Neural crest cell (in vitro differentiated cells): Measurements from ENCODE around the gene UGT2A2. TPM values are rescaled to one million over a fixed set of nuclear protein-coding genes. Genes with fewer than 3 reads are reported as not detected.

Experiments
- DNase-seq: peaks from one replicate; pipeline ENCODE4 v3.0.0; 2021; ENCODE audit warnings: low read depth, mixed read lengths, low spot score
- H3K27ac Mint-ChIP-seq: one replicate; pipeline ENCODE4 v1.8.0; 2021; ENCODE audit warnings: mild to moderate bottlenecking, mixed read lengths; ENCODE audit not compliant: unreplicated experiment
- H3K27me3 Mint-ChIP-seq: 2 replicates; pipeline ENCODE4 v1.8.0; 2021; ENCODE audit warnings: low read depth, mild to moderate bottlenecking, mixed read lengths
- H3K36me3 Mint-ChIP-seq: 2 replicates; pipeline ENCODE4 v1.8.0; 2021; ENCODE audit warnings: low read depth, mild to moderate bottlenecking, mixed read lengths
- H3K4me1 Mint-ChIP-seq: 2 replicates; pipeline ENCODE4 v1.8.0; 2021; ENCODE audit warnings: mixed read lengths
- H3K4me3 Mint-ChIP-seq: one replicate; pipeline ENCODE4 v1.8.0; 2021; ENCODE audit warnings: mild to moderate bottlenecking, mixed read lengths
- H3K9me3 Mint-ChIP-seq: 2 replicates; pipeline ENCODE4 v1.8.0; 2021; ENCODE audit warnings: mixed read lengths
- CTCF ChIP-seq: fragments of 200-600 bp; sonication (generic); conservative IDR thresholded peaks from 2 replicates; pipeline ENCODE4 v1.5.0; 2021; ENCODE audit warnings: antibody characterized with exemption, mild to moderate bottlenecking
- total RNA-seq: library from RNA; stranded (reverse); gene quantifications from 2 replicates; pipeline ENCODE4 v1.2.1, GENCODE V29; 2021

The UGT2A2 gene
- total RNA-seq, 1 donor from 2014 or later, result not detected

GRCh38 chr4:69656653-69657158 is 17.3 kb upstream of the UGT2A2 start:
- TF ChIP-seq CTCF, result no peak
- Mint-ChIP-seq H3K4me3 (no peak overlapping the region), H3K9me3 (peaks cover 4% of the 10 kb centered on the region), H3K27me3 (no peaks in the 10 kb centered on the region), H3K36me3 (no peaks in the 10 kb centered on the region), H3K4me1 (no peaks in the 10 kb centered on the region), H3K27ac (no peak overlapping the region)
- no peak for DNase-seq

- no peaks in the 10 kb centered on the region for H3K4me1 Mint-ChIP-seq
- H3K4me3 Mint-ChIP-seq, result no peak within 1 kb of the TSS
- no peaks in the 10 kb centered on the region for H3K36me3 Mint-ChIP-seq
- H3K9me3 Mint-ChIP-seq, result no peaks in the 10 kb centered on the region
- no peak for TF ChIP-seq CTCF
- no peaks in the 10 kb centered on the region for H3K27me3 Mint-ChIP-seq
- no peak for DNase-seq
- H3K27ac Mint-ChIP-seq, result no peak within 1 kb of the TSS
Measured at GRCh38 chr4:69653147-69653546, 13.7 kb upstream of the UGT2A2 start, which contains the start of gene UGT2A1. UGT2A1 (minus strand) TSS chr4:69653247; CDS start chr4:69647644, 5,603 bp downstream.

GRCh38 chr4:69650872-69651271 is 11.4 kb upstream of the UGT2A2 start:
- H3K9me3 Mint-ChIP-seq, result no peaks in the 10 kb centered on the region
- H3K4me1 Mint-ChIP-seq, result no peaks in the 10 kb centered on the region
- no peak for TF ChIP-seq CTCF
- no peaks in the 10 kb centered on the region for H3K36me3 Mint-ChIP-seq
- DNase-seq, result no peak
- H3K27me3 Mint-ChIP-seq, result no peaks in the 10 kb centered on the region
- H3K27ac Mint-ChIP-seq, result no peak overlapping the region
- H3K4me3 Mint-ChIP-seq, result no peak overlapping the region

- Mint-ChIP-seq H3K4me3 (no peak overlapping the region), H3K36me3 (no peaks in the 10 kb centered on the region), H3K4me1 (no peaks in the 10 kb centered on the region), H3K9me3 (no peaks in the 10 kb centered on the region), H3K27me3 (no peaks in the 10 kb centered on the region), H3K27ac (no peak overlapping the region)
- DNase-seq, result no peak
- TF ChIP-seq CTCF, result no peak
Measured at GRCh38 chr4:69649629-69650028, 10.2 kb upstream of the UGT2A2 start.

GRCh38 chr4:69649207-69649606 is 9.8 kb upstream of the UGT2A2 start:
- no peaks in the 10 kb centered on the region for H3K9me3 Mint-ChIP-seq
- no peaks in the 10 kb centered on the region for H3K36me3 Mint-ChIP-seq
- no peaks in the 10 kb centered on the region for H3K27me3 Mint-ChIP-seq
- no peak overlapping the region for H3K27ac Mint-ChIP-seq
- H3K4me3 Mint-ChIP-seq, result no peak overlapping the region
- no peak for DNase-seq
- no peak for TF ChIP-seq CTCF
- no peaks in the 10 kb centered on the region for H3K4me1 Mint-ChIP-seq
